ENCODE results near the gene CAMK1. TPM values are rescaled to one million over a fixed set of nuclear protein-coding genes. Genes with fewer than 3 reads are reported as not detected.
A peak's percentile ranks its signal among the peaks of the same experiment; 100 is the strongest.

The CAMK1 gene
- total RNA-seq, 1 donor from 2014 or later, result 8.2 TPM

DNA sequence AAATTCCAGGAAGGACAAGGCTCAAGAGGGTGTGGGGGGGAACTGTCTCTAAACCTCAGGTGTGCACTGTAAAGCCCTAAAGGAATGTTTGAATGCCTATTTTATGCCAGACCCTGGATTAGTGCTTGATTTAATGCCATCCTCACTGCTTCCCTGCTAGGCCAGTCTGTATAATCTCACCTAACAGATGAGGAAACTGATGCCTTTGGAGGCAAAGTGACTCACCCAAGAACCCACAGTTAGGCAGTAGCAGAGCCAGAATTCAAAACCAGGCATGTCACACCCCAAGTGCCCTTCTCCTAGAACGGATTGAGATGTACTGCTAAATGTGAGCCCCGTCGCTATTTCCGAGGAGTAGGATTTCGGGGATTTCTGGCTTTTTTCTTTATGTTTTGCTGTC, 7.8 kb downstream of the CAMK1 start:
- H3K4me1 Mint-ChIP-seq (ENCODE audit: low read depth, unreplicated experiment), result no peaks in the 10 kb centered on the region
- peaks cover 5% of the 10 kb centered on the region for H3K36me3 Mint-ChIP-seq (ENCODE audit: unreplicated experiment)
- TF ChIP-seq, protein P1, sequence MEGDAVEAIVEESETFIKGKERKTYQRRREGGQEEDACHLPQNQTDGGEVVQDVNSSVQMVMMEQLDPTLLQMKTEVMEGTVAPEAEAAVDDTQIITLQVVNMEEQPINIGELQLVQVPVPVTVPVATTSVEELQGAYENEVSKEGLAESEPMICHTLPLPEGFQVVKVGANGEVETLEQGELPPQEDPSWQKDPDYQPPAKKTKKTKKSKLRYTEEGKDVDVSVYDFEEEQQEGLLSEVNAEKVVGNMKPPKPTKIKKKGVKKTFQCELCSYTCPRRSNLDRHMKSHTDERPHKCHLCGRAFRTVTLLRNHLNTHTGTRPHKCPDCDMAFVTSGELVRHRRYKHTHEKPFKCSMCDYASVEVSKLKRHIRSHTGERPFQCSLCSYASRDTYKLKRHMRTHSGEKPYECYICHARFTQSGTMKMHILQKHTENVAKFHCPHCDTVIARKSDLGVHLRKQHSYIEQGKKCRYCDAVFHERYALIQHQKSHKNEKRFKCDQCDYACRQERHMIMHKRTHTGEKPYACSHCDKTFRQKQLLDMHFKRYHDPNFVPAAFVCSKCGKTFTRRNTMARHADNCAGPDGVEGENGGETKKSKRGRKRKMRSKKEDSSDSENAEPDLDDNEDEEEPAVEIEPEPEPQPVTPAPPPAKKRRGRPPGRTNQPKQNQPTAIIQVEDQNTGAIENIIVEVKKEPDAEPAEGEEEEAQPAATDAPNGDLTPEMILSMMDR (IDR thresholded peaks at IDR 0.05; ENCODE audit: partially characterized antibody, unreplicated experiment), result no peak
- peaks cover 5% of the 10 kb centered on the region for H3K9me3 Mint-ChIP-seq (ENCODE audit: unreplicated experiment)
- no peak overlapping the region for H3K27ac Mint-ChIP-seq (ENCODE audit: unreplicated experiment)
- no peaks in the 10 kb centered on the region for H3K27me3 Mint-ChIP-seq (ENCODE audit: unreplicated experiment)
- H3K4me3 Mint-ChIP-seq (ENCODE audit: unreplicated experiment), result no peak overlapping the region
- DNase-seq, result no peak

DNA sequence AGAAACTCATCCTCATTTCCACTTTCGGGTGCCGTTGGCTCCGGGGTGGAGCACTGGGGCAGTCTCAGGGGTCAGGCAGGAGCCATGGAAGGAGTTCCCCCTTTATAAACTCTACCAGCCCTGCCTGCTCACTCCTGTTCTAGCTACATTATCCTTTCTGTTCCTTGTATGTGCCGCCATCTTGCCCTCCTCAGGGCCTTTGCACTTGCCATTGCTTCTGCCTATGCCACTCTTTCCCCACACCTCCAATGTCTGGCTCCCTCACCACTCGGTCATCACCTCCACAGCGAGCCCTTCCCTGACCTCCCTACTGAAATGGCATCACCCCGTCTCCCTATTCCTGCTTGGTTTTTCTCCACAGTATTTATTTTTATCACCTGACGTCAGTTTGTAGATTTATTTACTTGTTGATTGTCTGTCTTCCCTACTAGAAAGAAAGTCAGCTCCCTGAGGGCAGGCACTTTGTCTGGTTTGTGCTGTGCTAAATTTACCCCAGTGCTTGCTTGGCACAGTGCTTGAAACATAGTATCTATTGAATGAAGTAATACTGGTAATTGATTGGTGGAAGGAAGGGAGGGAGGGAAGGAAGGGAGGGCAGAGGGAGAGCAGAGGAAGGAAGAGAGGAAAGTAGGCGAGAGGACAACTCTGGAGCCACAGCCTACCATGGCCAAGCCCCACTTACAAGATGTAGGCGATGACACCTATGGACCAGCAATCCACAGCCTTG, 8.8 kb downstream of the CAMK1 start:
- peaks cover 5% of the 10 kb centered on the region for H3K36me3 Mint-ChIP-seq (ENCODE audit: unreplicated experiment)
- no peak overlapping the region for H3K27ac Mint-ChIP-seq (ENCODE audit: unreplicated experiment)
- no peak for DNase-seq
- TF ChIP-seq, protein P1 (IDR thresholded peaks at IDR 0.05; ENCODE audit: partially characterized antibody, unreplicated experiment), result no peak
- no peaks in the 10 kb centered on the region for H3K27me3 Mint-ChIP-seq (ENCODE audit: unreplicated experiment)
- H3K4me1 Mint-ChIP-seq (ENCODE audit: low read depth, unreplicated experiment), result no peaks in the 10 kb centered on the region
- peaks cover 5% of the 10 kb centered on the region for H3K9me3 Mint-ChIP-seq (ENCODE audit: unreplicated experiment)
- no peak overlapping the region for H3K4me3 Mint-ChIP-seq (ENCODE audit: unreplicated experiment)

DNA sequence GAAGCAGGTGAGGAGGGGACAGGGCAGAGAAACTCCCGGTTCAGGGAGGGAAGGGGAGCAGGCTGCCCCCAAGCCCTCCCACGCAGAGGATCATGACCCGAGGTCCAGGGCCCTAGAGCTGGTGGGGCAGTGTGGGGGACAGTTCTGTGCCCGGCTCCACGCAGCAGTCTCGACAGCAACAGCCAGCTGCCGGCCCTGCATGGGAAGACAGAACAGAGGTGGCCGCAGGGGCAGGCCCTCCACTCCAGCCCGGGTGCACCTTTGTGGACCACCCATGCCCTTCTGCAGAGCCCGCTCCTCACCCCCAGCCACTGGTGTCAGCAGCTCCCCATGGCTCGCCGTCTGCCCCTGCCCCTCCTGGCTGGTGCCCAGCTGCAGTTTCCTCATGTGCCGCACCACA, 12.3 kb downstream of the CAMK1 start:
- no peak for DNase-seq
- Mint-ChIP-seq H3K9me3 (ENCODE audit: unreplicated experiment) (peaks cover 5% of the 10 kb centered on the region), H3K27ac (ENCODE audit: unreplicated experiment) (no peak overlapping the region), H3K4me3 (ENCODE audit: unreplicated experiment) (no peak overlapping the region), H3K27me3 (ENCODE audit: unreplicated experiment) (peaks cover 2% of the 10 kb centered on the region), H3K4me1 (ENCODE audit: low read depth, unreplicated experiment) (no peaks in the 10 kb centered on the region), H3K36me3 (ENCODE audit: unreplicated experiment) (peaks cover 5% of the 10 kb centered on the region)
- TF ChIP-seq, protein P1 (IDR thresholded peaks at IDR 0.05; ENCODE audit: partially characterized antibody, unreplicated experiment), result no peak

DNA sequence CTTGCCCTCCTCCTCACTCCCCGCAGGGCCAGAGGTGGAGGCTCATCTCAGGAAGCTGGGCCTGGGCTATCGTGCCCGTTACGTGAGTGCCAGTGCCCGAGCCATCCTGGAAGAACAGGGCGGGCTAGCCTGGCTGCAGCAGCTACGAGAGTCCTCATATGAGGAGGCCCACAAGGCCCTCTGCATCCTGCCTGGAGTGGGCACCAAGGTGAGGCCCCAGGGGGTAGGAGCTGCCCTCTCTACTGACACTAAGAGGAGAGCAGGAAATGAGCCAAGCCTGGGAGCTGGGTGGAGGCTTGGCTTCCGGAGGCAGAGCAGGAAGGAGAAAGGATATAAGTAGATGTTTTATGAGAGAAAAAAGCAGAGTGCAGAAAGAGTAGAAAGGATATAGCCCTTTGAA, 15.1 kb downstream of the CAMK1 start:
- TF ChIP-seq, protein P1 (IDR thresholded peaks at IDR 0.05; ENCODE audit: partially characterized antibody, unreplicated experiment), result no peak
- Mint-ChIP-seq H3K27ac (ENCODE audit: unreplicated experiment) (no peak overlapping the region), H3K4me3 (ENCODE audit: unreplicated experiment) (no peak overlapping the region), H3K4me1 (ENCODE audit: low read depth, unreplicated experiment) (peaks cover 7% of the 10 kb centered on the region), H3K36me3 (ENCODE audit: unreplicated experiment) (no peaks in the 10 kb centered on the region), H3K9me3 (ENCODE audit: unreplicated experiment) (peaks cover 7% of the 10 kb centered on the region), H3K27me3 (ENCODE audit: unreplicated experiment) (peaks cover 10% of the 10 kb centered on the region)
- DNase-seq, result no peak

DNA sequence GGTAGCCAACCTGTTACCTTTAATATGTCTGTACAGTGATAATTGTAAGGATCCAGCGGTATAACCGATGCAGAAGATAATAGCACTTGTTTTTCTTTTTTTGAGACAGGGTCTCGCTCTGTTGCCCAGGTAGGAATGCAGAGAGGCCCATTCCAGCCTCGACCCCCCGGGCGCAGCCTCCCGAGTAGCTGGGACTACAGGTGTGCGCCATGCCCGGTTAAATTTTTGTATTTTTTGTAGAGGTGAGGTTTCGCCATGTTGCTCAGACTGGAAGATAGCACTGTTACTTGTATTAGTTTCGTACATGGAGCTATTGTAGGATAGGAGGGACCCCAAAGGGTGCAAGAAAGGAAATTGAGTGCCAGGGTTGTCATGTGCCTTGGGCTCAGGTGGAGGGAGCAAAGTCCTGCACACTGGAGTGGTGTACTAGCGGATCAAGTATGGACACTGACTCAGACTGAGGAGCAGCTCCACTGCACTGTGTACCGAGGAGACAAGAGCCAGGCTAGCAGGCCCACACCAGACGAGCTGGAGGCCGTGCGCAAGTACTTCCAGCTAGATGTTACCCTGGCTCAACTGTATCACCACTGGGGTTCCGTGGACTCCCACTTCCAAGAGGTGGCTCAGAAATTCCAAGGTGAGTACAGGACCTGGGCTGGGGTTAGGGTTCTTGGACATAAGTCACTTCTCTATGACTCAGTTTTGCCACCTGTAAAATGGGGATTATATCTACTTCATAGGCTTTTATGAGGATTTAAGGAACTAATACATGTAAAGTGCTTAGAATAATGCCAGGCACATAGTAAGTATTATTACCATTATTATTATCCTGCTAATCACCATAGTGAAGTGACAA, 19.0 kb downstream of the CAMK1 start:
- H3K36me3 Mint-ChIP-seq (ENCODE audit: unreplicated experiment), result no peaks in the 10 kb centered on the region

More for the DNA sequence above, 19.0 kb downstream of the CAMK1 start:
- Mint-ChIP-seq H3K9me3 (ENCODE audit: unreplicated experiment) (peaks cover 13% of the 10 kb centered on the region), H3K27ac (ENCODE audit: unreplicated experiment) (peak overlapping the region; percentile 100), H3K27me3 (ENCODE audit: unreplicated experiment) (peaks cover 19% of the 10 kb centered on the region), H3K4me1 (ENCODE audit: low read depth, unreplicated experiment) (peaks cover 10% of the 10 kb centered on the region), H3K4me3 (ENCODE audit: unreplicated experiment) (peak overlapping the region; percentile 99)
- no peak for DNase-seq
- TF ChIP-seq, protein P1 (IDR thresholded peaks at IDR 0.05; ENCODE audit: partially characterized antibody, unreplicated experiment), result no peak

Data from glutamatergic neuron (in vitro differentiated cells).